B cell (primary cell): ENCODE measurements around the gene NEK11. TPM values are rescaled to one million over a fixed set of nuclear protein-coding genes. Genes with fewer than 3 reads are reported as not detected.

Experiments
- ATAC-seq: fragments of 200-7000 bp; cut with Tn5 transposase; one replicate; pipeline ENCODE4 v1.10.0; 2021; ENCODE audit warnings: low read depth, mild to moderate bottlenecking, moderate number of reproducible peaks, moderate library complexity
- CTCF ChIA-PET: fragments of 350-600 bp; sonication (Branson Sonifier 250); formaldehyde crosslinking; loops from one replicate; lab custom pipeline; 2021; ENCODE audit warnings: antibody characterized with exemption, inconsistent platforms; lab: Charles Lee
- POLR2A ChIA-PET: fragments of 350-600 bp; sonication (Branson Sonifier 250); formaldehyde crosslinking; loops from one replicate; lab custom pipeline; 2021; ENCODE audit warnings: antibody characterized with exemption; lab: Charles Lee
- DNase-seq: peaks from one replicate; pipeline ENCODE4 v3.0.0; 2013
- H2AFZ ChIP-seq: 2 replicates; pipeline ENCODE4 v1.6.1; 2012; ENCODE audit warnings: mild to moderate bottlenecking, low read depth, low read length; ENCODE audit not compliant: insufficient read depth, poor library complexity, severe bottlenecking
- H3K27ac ChIP-seq, 2 donors: 1 replicate in 1 of 2; 2 replicates in 1 of 2; pipeline ENCODE4 v1.5.1; 2012 to 2013; ENCODE audit warnings: low read length in 2 of 2, mild to moderate bottlenecking in 2 of 2, moderate library complexity in 1 of 2
- H3K27me3 ChIP-seq, 4 experiments: fragments of 200-600 bp in 1 of 4; sonication (generic) in 1 of 4; replicated peaks in 1 of 4; 1 replicate in 2 of 4; 2 replicates in 2 of 4; pipeline versions ENCODE4 v1.6.1 to v1.7.0; 2013 to 2016; ENCODE audit warnings: low read length in 3 of 4, mild to moderate bottlenecking in 2 of 4, mixed read lengths in 1 of 4, moderate library complexity in 1 of 4; ENCODE audit not compliant: insufficient read depth in 4 of 4, control insufficient read depth in 3 of 4; ENCODE audit errors: control extremely low read depth in 1 of 4
- H3K36me3 ChIP-seq, 2 experiments: replicated peaks in 1 of 2; 1 replicate in 1 of 2; 2 replicates in 1 of 2; pipeline versions ENCODE4 v1.6.1 to v1.7.1; 2013; ENCODE audit warnings: low read length in 1 of 2; ENCODE audit not compliant: insufficient read depth in 2 of 2, control insufficient read depth in 1 of 2; ENCODE audit errors: control extremely low read depth in 1 of 2, extremely low read depth in 1 of 2
- H3K4me1 ChIP-seq, 2 donors: fragments of 200-600 bp in 1 of 2; sonication (generic) in 1 of 2; 1 replicate in 1 of 2; 2 replicates in 1 of 2; pipeline versions ENCODE4 v1.5.1 to v1.6.1; 2013 to 2017; ENCODE audit warnings: low read length in 2 of 2; ENCODE audit not compliant: control insufficient read depth in 2 of 2, insufficient read depth in 2 of 2
- H3K4me2 ChIP-seq: replicated peaks from 2 replicates; pipeline ENCODE3; 2012; ENCODE audit warnings: mild to moderate bottlenecking, low read depth, low read length; ENCODE audit not compliant: poor library complexity, severe bottlenecking
- H3K4me3 ChIP-seq, 5 experiments: fragments of 200-600 bp in 1 of 5; sonication (generic) in 1 of 5; 1 replicate in 3 of 5; 2 replicates in 2 of 5; pipeline versions ENCODE4 v1.5.1 to v1.7.0; 2011 to 2016; ENCODE audit warnings: low read length in 4 of 5, mild to moderate bottlenecking in 4 of 5, low read depth in 2 of 5, control low read depth in 1 of 5, moderate library complexity in 1 of 5; ENCODE audit not compliant: insufficient read depth in 1 of 5; ENCODE audit errors: control extremely low read depth in 1 of 5, extremely low read depth in 1 of 5
- H3K79me2 ChIP-seq: fragments of 200-600 bp; sonication (generic); one replicate; pipeline ENCODE4 v1.6.0; 2016; ENCODE audit warnings: low read length; ENCODE audit not compliant: control insufficient read depth, insufficient read depth
- H3K9ac ChIP-seq: fragments of 200-600 bp; sonication (generic); 2 replicates; pipeline ENCODE4 v1.6.1; 2017; ENCODE audit warnings: mild to moderate bottlenecking, low read length, moderate library complexity
- H3K9me3 ChIP-seq, 3 donors: one replicate each; pipeline versions ENCODE4 v1.6.1 to v1.7.1; 2013; ENCODE audit warnings: low read length in 2 of 3; ENCODE audit not compliant: control insufficient read depth in 2 of 3, insufficient read depth in 1 of 3; ENCODE audit errors: control extremely low read depth in 1 of 3
- H4K20me1 ChIP-seq: 2 replicates; pipeline ENCODE4 v1.6.0; 2012; ENCODE audit warnings: mild to moderate bottlenecking, low read length; ENCODE audit not compliant: insufficient read depth, control insufficient read depth, poor library complexity, severe bottlenecking
- H3K27ac Mint-ChIP-seq: one replicate; pipeline ENCODE4 v1.8.0; 2021; ENCODE audit warnings: mixed read lengths
- H3K27me3 Mint-ChIP-seq: one replicate; pipeline ENCODE4 v1.8.0; 2021; ENCODE audit warnings: mixed read lengths
- H3K4me1 Mint-ChIP-seq: one replicate; pipeline ENCODE4 v1.8.0; 2021; ENCODE audit warnings: mixed read lengths
- H3K4me3 Mint-ChIP-seq: one replicate; pipeline ENCODE4 v1.8.0; 2021; ENCODE audit warnings: mixed read lengths
- H3K9me3 Mint-ChIP-seq: one replicate; pipeline ENCODE4 v1.8.0; 2022; ENCODE audit warnings: mixed read lengths; ENCODE audit not compliant: insufficient read depth
- CTCF ChIP-seq: fragments of 200-600 bp; IDR thresholded peaks from one replicate; pipeline ENCODE4 v1.8.0; 2022; ENCODE audit warnings: antibody characterized with exemption, mild to moderate bottlenecking
- EZH2 ChIP-seq: IDR thresholded peaks from 2 replicates; pipeline ENCODE4 v1.6.1; 2012; ENCODE audit warnings: borderline replicate concordance, low read depth, mild to moderate bottlenecking, moderate library complexity, low read length; ENCODE audit not compliant: insufficient read depth, poor library complexity, severe bottlenecking
- WGBS: methylation state at CpG from one replicate; pipeline ENCODE4 v1.1.5; 2013; ENCODE audit warnings: missing lambda C conversion rate; ENCODE audit not compliant: insufficient coverage; 5-methylcytosine and 5-hydroxymethylcytosine counted together
- intact Hi-C: fragments of 100-400 bp; cut with micrococcal nuclease; formaldehyde crosslinking; loops from one replicate; pipeline ENCODE4 v1.10.0; 2022
- polyA plus RNA-seq: library from polyadenylated mRNA; depleted of rRNA; stranded (reverse); fragments of >200 nt; gene quantifications from 2 replicates; pipeline ENCODE4 v1.2.3, GENCODE V29; 2012
- total RNA-seq, 2 donors: library from RNA; stranded (reverse); fragments of 120-200 nt in 1 of 2; gene quantifications; 1 replicate in 1 of 2; 2 replicates in 1 of 2; pipeline versions ENCODE4 v1.2.3 to v1.2.4, GENCODE V29; 2013 to 2022

NEK11 gene
- total and polyA plus RNA-seq, 2 donors (not counting 1 experiment from before 2014, with no cell fraction given): 1.00 to 7.7 TPM

- Histone ChIP-seq H3K4me3 (no peak overlapping the region), H2AFZ (no peak overlapping the region), H3K36me3 (peaks cover 2 to 44% of the 10 kb centered on the region in 2 experiments), H3K27me3 (no peaks in the 10 kb centered on the region), H3K79me2 (no peaks in the 10 kb centered on the region), H3K4me2 (no peak overlapping the region), H3K4me1 (no peaks in the 10 kb centered on the region), H3K9ac (no peak overlapping the region), H3K27ac (no peak overlapping the region), H4K20me1 (no peaks in the 10 kb centered on the region), H3K9me3 (no peaks in the 10 kb centered on the region)
- TF ChIP-seq CTCF: no peak
- TF ChIP-seq EZH2: no peak
- ChIA-PET POLR2A (no interaction called here), CTCF (no interaction called here)
- Mint-ChIP-seq H3K27ac (no peak overlapping the region), H3K4me1 (no peaks in the 10 kb centered on the region), H3K4me3 (no peak overlapping the region), H3K27me3 (no peaks in the 10 kb centered on the region), H3K9me3 (no peaks in the 10 kb centered on the region)
- ATAC-seq: no peak
- no CpG with 5 or more reads among the region's 1 CpG for WGBS
- no peak for DNase-seq
- intact Hi-C loops: no loop called here
These were observed 17.0 kb upstream of the NEK11 start for GRCh38 chr3:131009698-131010097.

- POLR2A ChIA-PET: no interaction called here
- H3K27ac ChIP-seq: no peak overlapping the region
- no peak overlapping the region for H3K4me3 ChIP-seq
- H3K36me3 ChIP-seq: peaks cover 13 to 37% of the 10 kb centered on the region in 2 experiments
- peaks cover 24% of the 10 kb centered on the region for H3K79me2 ChIP-seq
- WGBS: no CpG with 5 or more reads among the region's 3 CpGs
- H4K20me1 ChIP-seq: no peaks in the 10 kb centered on the region
- DNase-seq: no peak
- no peak for ATAC-seq
- H3K27me3 Mint-ChIP-seq: no peaks in the 10 kb centered on the region
- CTCF ChIA-PET: interaction anchor here (1.6 kb wide), 1 partner anchor 1324 kb away, joined by 4 read pairs; no protein-coding TSS in a partner anchor
- no peak overlapping the region for H3K4me3 Mint-ChIP-seq
- H3K4me1 Mint-ChIP-seq: peaks cover 37% of the 10 kb centered on the region
- H2AFZ ChIP-seq: no peak overlapping the region
- no peaks in the 10 kb centered on the region for H3K9me3 Mint-ChIP-seq
- intact Hi-C loops: no loop called here
- no peaks in the 10 kb centered on the region for H3K27me3 ChIP-seq
- H3K4me2 ChIP-seq: no peak overlapping the region
- H3K9ac ChIP-seq: no peak overlapping the region
- no peaks in the 10 kb centered on the region for H3K9me3 ChIP-seq
- H3K27ac Mint-ChIP-seq: no peak overlapping the region
- H3K4me1 ChIP-seq: peaks cover 17 to 24% of the 10 kb centered on the region in 2 donors
- TF ChIP-seq CTCF: no peak
- no peak for TF ChIP-seq EZH2
These were observed 7.7 kb upstream of the NEK11 start for GRCh38 chr3:131018970-131019369.
